HG02798 (cell line): Measurements from ENCODE around the gene TMEM185A.
"Not testable (repeated sequence)": the region's sequence is repeated elsewhere in the genome, so short reads cannot be mapped to it uniquely, and the experiment has no call there.

Experiments
- ATAC-seq: cut with Tn5 transposase; IDR thresholded peaks from one replicate; pipeline ENCODE4 v1.9.1; 2021; ENCODE audit warnings: mild to moderate bottlenecking; ENCODE audit not compliant: unreplicated experiment, poor library complexity

The TMEM185A gene

GRCh38 chrX:149628280-149628679, 3.3 kb downstream of the TMEM185A start:
- ATAC-seq, result no peak

- ATAC-seq, result not testable (repeated sequence)
Observed at GRCh38 chrX:149626829-149627228, 4.8 kb downstream of the TMEM185A start.

DNA sequence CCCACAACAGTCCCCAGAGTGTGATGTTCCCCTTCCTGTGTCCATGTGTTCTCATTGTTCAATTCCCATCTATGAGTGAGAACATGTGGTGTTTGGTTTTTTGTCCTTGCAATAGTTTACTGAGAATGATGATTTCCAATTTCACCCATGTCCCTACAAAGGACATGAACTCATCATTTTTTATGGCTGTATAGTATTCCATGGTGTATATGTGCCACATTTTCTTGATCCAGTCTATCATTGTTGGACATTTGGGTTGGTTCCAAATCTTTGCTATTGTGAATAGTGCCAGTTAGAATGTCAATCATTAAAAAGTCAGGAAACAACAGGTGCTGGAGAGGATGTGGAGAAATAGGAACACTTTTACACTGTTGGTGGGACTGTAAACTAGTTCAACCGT, 11.9 kb downstream of the TMEM185A start:
- ATAC-seq, result not testable (repeated sequence)

- no peak for ATAC-seq
Observed at GRCh38 chrX:149618871-149619270, 12.7 kb downstream of the TMEM185A start.

GRCh38 chrX:149611623-149612175, 19.9 kb downstream of the TMEM185A start:
- no peak for ATAC-seq

DNA sequence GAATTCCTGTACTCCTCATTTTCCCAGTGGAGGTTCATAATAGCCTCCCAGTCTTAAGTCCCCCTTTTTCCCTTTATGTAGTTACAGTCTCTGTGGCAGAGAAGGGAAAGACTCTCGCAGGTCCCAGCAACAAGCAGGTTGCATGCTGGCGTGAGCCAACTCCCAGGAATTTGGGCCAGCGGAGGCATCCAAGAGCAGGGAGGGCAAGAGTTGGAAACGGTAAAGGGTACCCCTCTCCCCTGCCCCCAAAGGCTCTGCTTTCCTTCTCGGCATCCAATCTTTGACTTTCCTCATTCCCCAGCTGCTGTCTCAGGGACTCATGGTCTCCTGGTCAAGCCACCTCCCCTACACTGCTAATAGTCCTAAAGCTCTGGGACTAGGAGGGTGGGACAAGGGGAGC, 21.1 kb downstream of the TMEM185A start:
- no peak for ATAC-seq

DNA sequence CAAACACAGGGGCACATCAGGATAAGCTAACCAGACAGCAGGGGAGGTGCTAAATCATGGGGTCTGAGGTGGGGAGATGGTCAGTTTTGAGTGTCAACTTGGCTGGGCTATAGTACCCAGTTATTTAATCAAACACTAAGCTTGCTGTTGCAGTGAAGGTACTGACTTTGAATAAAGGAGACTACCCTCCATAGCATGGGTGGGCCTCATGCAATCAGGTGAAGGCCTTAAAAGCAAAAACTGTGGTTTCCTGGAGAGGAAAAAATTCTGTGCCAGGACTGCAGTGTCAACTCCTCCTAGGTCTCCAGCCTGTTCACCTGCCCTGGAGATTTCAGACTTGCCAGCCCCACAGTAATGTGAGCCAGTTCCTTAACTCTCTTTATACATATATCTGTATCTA, 23.9 kb downstream of the TMEM185A start:
- ATAC-seq, result no peak

DNA sequence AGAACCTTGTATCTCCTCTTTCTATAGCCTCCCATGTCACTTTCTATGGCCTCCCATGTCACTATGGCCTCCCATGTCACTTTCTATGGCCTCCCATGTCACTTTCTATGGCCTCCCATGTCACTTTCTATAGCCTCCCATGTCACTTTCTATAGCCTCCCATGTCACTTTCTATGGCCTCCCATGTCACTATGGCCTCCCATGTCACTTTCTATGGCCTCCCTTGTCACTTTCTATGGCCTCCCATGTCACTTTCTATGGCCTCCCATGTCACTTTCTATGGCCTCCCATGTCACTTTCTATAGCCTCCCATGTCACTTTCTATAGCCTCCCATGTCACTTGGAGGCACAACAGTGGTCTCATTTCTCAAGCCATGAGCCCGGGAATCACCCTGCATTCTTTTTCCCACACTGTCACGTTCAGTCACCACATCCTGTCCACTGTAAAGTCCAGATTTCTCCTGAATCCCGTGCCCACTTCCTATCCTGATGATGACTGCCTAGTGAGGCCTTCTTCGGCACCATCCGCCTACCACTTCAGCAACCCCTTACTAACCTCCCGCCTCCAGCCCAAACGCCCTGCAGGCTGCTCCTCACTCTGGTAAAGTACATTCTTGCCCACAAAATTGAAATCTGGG, 26.2 kb downstream of the TMEM185A start:
- not testable (repeated sequence) for ATAC-seq

DNA sequence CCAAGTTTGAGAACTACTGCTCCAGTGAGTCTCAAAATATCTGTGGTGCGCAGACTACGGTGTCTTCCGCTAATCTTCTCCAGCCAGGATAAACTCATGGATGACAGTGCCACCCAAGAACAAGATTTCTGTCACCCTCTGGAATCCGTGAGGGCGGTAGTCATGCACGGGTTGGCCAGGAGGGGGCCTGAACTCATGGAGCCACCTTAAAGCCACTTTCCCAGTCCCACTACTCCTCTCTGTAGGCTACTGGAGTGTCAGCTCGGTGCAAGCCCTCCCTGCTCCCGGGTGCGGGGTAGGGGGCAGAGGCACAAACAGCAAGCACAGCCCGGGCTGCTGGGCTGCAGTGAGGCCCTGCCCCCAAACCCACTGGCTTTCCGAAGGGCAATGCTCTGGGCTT, 33.0 kb downstream of the TMEM185A start:
- ATAC-seq, result not testable (repeated sequence)

- not testable (repeated sequence) for ATAC-seq
Observed at GRCh38 chrX:149595943-149596342, 35.6 kb downstream of the TMEM185A start.

- ATAC-seq, result not testable (repeated sequence)
Observed at GRCh38 chrX:149595214-149595613, 36.4 kb downstream of the TMEM185A start, which contains the start of gene HSFX2. HSFX2 (minus strand) TSS chrX:149595314; CDS start chrX:149594700, 614 bp downstream.

GRCh38 chrX:149590993-149591392, 40.6 kb downstream of the TMEM185A start:
- ATAC-seq, result not testable (repeated sequence)

DNA sequence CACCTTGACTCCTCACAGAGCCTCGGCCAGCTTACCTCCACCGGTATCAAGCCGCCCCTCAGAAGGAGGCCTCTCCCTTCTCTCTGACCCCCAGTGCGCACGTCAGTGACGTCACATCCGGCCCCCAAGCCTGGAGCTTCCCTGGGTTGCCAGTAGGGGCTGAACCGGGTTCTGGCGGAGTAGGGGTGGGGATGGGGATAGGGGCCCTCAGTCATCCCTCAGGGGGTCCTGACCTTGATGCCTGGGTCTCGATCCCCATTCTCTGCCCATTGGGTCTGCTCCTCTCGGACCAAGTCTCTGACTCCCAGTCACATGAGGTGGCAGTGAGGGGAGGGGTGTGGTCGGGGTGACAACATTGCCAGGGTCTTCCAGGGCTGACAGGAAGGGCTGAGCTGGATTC, 44.2 kb downstream of the TMEM185A start, which contains the start of gene MAGEA9B:
Gene MAGEA9B, minus strand, starts transcription at position 101 of the 400 bp plus-strand sequence. CDS start 4,280 bp downstream, outside the sequence.
- ATAC-seq, result not testable (repeated sequence)

GRCh38 chrX:149585631-149586030, 46.0 kb downstream of the TMEM185A start:
- not testable (repeated sequence) for ATAC-seq

- peak; percentile 100 for ATAC-seq
Observed at GRCh38 chrX:149573456-149573855, 58.1 kb downstream of the TMEM185A start.

DNA sequence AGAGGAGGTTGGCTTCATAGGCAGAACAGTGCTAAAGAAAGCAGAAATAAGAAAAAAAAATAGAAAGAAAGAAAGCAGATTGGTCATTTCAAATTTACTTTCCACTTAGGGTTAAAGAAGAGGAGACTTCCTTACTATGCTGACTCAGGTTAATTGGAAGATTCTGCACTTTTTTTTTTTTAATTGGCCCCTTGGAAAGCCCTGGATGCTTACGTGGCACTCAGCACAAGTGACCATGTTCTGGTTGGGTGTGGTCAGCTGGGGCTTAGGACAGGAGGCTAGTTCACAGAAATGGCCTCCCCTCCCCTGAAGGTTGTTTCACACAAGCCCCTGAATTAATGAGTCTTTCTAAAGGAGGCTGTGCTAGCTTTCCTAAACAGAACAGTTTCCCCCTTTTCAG, 58.8 kb downstream of the TMEM185A start:
- ATAC-seq, result no peak

- no peak for ATAC-seq
Observed at GRCh38 chrX:149571770-149572169, 59.8 kb downstream of the TMEM185A start.

GRCh38 chrX:149570668-149571067, 60.9 kb downstream of the TMEM185A start:
- no peak for ATAC-seq

- ATAC-seq, result no peak
Observed at GRCh38 chrX:149569770-149570169, 61.8 kb downstream of the TMEM185A start.

DNA sequence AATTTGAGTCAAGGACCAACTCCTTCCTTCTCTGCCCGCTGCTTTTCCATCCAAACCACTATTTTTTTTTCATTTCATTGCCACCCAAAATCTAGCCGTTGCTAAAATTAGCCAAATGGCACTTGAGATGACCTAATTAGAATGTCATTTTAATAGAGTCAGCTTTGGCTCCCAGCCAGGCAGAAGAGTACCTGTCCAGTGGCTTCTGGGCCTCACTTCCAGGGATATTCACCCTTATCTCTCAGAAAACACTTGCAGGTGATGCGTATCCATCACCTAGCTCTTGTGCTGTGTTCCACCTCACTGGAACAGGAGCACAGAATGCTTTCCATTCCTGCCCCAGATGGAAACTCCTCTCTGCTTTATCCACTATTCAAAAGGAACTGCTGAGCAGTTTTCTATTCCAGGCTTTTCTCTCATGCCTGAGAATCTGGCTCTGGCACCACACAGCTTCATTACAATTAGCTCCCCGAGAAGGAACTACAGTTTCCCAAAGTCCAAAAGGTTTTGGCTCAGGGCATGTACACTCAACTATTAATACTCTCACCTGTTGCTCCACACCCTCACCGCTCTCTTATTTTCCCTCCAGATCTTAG, 62.8 kb downstream of the TMEM185A start:
- no peak for ATAC-seq

DNA sequence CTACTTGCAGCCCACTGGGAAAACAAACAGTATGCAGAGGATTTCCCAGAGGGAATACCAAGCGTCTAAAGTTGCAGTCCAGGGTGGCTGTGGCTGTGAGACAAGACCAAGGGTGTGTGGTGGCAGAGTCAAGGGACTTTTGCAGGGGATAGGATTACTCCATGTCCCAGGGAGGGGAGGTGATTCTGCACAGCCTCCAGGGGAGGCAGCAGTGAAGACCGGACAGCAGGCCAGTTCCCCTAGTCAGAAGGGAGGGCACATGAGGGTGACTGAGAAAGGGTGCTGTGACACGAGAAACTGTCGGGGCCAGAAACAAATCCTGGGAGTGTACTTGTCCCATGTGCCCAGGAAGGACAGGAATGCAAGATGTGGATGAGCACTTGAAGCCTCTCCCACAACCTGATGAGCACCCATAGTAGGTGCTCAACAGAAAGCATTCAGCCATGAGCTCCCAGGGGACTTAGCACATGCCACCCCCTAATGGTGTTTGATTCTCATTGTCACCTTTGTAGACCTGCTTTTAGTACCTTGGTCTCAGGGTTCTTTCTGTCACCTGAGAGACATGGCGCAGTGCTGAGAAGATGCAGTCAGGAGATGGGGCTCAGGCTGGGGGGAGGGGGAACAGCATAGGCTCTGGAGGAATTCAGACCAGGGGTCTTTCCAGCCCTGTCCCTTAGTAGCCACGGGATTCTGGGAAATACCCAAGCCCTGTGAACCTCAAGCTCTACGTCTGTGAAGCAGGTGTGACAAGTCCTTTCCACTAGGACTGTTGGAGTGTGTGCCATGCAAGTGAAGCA, 63.8 kb downstream of the TMEM185A start:
- no peak for ATAC-seq
